ENCODE data around the gene GJE1.

The GJE1 gene

DNA sequence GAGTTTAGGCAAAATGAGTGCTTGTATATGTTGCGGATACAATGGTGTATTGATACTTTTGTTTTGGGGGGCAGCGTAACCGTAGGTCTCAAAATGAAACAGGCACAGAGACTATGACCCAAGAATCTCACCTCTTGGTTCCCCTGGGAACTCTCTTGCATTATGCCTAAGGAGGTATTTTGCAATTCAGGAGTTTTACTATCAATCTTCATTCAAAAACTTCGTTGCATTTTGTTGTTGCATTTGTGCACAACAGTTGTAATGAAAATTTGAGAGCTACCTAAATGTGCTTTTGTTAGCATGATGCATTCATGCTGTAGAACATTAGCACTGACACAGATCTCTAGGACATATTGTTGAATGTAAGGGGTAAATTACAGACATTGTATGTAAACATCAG lies 32.5 kb downstream of the GJE1 start:
- DNase-seq (ENCODE audit: low read depth in 2 of 2), result no peak

DNA sequence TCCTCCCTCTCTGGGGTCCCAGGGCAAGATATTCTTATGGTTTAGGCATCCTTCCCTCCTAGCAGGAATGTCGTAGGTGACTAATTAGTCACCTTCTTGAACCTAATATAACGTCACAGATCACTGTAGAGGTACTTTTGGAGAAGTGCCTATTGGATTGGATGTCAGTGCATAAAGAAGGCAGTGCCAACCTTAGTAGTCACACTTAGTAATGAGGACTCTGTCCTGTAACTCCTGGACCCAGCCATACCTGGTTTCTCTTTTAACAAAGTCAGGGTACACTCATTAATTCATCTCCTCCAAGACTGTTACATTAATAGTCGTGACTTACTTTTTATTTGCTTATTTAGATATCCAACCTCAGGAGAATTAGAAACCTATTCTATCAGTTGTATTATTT lies 34.3 kb downstream of the GJE1 start:
- no peak for DNase-seq (ENCODE audit: low read depth in 2 of 2)

DNA sequence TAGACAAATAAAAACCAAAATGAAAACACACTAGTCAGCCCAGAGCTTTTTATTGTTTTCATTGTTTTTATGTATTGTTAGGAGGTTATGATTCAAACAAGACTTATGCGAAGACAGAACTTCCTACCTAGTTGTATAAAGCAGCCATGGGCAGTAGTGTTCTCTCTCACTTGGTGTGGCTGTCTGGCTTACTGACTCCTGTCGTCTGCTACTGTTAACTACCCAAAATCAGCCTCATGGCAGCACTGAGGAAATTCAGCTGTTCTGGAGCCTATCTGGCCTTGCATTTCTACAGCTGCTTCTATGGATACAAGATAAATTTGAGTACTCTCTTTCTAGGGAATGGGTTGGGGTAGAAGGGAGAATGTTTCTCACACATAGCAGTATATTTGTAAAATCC lies 34.8 kb downstream of the GJE1 start:
- DNase-seq (ENCODE audit: low read depth in 2 of 2), result no peak

DNA sequence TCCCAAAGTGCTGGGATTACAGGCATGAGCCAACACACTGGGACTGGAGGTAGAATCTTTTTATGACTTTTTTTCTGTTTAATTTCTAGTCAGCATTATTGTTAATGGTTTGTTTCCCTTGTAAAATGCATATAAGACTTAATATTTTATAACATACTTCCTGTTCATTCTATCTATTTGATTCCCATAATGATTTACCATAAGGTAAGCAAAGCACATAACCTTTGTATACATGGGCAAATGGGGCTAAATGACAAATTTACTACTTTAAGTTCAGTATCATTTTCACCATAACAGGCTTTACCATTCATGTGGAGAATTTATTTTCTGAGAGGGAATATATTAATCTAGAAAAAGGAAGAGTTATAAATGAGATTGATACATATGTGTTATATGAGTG lies 38.6 kb downstream of the GJE1 start:
- no peak for DNase-seq (ENCODE audit: low read depth in 2 of 2)

DNA sequence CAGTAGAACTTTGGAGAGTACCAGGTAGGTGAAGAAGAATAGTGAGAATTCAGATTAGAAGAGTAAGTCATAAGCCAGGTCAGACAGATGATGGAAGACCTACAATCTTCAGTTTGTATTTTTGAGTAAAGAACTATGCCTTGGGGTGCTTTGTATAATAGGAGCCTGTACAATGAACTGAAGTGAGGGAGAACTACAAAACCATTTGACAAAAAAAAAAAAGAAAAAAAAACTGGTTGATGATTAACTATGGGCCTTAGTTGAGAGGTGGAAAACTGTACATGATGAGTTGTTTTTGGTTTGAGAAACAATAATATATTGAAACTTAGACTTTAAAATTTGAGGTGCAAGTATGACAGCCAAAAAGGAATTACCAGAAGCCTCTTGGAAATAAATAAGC lies 40.0 kb downstream of the GJE1 start:
- DNase-seq (ENCODE audit: low read depth in 2 of 2), result no peak

DNA sequence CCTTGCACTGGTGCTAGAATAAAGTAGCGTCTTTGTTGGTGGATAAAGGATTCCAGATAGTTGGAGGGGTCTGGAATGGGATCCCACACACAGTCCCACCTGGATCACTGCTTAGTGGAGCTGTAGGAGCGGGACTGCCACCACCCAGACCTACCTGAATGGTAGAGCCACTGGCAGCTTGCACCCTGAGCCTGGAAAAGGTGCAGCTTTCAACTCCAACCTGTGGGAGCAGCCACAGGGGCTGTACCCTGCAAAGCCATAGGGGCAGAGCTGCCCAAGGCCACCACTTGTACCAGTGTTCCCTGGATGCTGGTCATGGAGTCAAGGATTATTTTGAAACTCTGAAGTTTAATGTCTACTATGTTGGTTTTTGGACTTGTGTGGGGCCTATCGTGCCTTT lies 41.3 kb downstream of the GJE1 start:
- no peak for DNase-seq (ENCODE audit: low read depth in 2 of 2)

DNA sequence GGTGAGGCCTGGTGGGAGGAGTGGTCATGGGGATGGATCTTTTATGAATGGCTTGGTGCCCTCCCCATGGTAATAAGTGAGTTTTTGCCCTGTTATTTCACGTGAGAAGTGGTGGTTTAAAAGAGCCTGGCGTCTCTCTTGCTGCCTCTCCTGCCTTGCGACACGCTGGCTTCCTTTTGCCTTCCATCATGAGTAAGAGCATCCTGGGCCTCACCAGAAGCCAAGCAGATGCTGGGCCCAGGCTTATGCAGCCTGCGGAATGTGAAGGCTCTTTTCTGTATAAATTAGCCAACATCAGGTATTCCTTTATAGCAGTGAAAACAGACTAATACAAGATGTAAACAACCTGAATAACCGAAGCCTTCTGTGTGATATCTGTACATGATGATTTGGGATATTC lies 42.0 kb downstream of the GJE1 start:
- no peak for DNase-seq (ENCODE audit: low read depth in 2 of 2)

DNA sequence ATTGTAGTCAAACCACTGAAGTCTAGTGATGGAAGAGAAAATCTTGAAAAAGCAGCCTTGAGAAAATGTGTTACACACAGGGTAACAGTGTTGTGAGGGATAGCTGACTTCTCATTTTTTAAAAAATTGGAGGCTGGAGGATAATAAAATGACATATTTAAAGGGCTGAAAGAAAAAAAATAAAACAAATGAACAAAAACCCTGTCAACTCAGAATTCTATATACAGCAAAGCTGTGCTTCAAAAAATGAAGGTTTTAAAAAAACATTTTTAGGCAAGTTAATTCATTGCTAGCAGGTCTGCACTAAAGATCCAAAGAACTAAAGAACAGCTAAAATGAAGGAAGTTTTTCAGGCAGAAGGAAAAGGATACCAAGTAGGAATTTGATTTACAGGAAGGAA lies 45.4 kb downstream of the GJE1 start:
- DNase-seq (ENCODE audit: low read depth in 2 of 2), result no peak

DNA sequence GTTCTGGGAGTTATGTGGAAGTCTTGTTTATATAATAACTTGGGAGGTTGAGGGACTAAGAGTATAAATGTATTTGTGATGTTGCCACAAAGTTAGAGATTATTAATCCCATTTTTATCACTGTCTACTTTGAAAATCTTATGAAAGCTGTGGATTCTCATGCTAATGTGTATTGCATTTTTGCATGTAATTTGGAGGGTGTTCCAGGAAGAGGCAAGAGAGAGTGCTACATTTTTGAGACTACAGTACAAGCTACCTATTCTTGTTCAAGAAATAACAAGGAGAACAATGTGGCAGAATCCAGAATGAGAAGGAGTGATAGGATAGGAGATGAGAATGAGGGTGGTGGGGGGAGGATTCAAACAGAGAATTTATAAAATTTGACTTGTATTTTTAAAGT lies 49.3 kb downstream of the GJE1 start:
- no peak for DNase-seq (ENCODE audit: low read depth in 2 of 2)

DNA sequence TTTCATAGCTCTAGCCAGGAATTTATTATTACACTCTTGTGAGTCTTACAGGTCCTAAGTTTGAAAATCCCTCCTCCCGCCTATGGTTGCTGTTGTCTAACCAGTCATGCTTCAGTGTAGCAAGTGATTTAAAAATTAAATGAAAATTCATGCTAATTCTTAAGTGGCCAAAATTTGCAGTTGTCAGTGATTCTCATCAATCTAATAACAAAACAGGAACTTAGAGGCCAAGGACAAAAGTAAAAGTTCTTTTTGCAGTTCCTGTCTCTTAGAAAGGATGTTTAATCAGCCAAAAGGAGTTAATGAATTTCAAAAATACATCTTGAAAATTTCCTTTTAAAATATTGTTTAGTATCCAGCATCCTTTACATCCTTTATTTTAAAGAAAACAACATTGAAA lies 50.6 kb downstream of the GJE1 start:
- DNase-seq (ENCODE audit: low read depth in 2 of 2), result no peak

DNA sequence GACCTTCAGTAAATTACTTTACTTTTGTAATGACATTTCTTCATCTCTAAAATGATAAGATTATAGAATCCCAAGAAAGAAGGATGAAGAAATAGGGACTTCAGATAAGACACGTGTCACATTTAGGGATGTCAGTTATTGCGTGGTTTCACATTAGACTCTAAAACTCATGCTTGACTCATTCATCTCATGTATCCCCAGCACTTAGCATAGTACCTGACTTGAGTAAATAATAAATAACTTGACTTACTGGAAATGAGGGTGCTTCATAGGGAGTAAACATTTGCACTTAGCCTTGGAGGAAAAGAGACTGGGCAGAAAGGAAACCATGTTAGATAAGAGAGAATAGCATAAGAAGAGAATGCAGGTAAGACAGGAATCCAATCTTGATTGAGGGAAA lies 51.6 kb downstream of the GJE1 start:
- DNase-seq (ENCODE audit: low read depth in 2 of 2), result no peak
